ENCODE results near the gene MAPK13.

The MAPK13 gene

DNA sequence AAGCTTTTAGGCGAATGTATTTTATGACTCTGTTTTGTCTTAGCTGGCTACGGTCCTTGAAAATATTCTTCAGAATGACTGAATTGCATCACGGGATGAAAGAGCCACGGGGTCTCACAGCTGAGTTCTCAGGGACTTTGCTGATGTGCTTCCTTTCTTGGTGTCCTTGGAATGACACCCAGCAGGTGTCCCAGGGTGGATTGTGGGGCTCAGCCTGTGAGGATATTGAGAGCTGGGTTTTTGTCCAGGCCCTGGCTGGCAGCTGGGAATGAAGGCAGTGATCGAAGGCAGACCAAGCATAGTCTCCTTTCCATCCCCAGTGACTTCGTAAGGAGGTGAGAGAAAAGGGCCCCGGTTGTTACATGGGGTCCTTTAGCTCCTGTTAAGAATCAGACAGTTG is 18.8 kb upstream of the MAPK13 start:
- H3K4me3 ChIP-seq (ENCODE audit: low read depth, low read length): no peak overlapping the region
- no peak for DNase-seq
- peaks cover 33% of the 10 kb centered on the region for H3K36me3 ChIP-seq (replicated peaks)
- H3K27me3 ChIP-seq (replicated peaks): no peaks in the 10 kb centered on the region
- TF ChIP-seq, protein P1, sequence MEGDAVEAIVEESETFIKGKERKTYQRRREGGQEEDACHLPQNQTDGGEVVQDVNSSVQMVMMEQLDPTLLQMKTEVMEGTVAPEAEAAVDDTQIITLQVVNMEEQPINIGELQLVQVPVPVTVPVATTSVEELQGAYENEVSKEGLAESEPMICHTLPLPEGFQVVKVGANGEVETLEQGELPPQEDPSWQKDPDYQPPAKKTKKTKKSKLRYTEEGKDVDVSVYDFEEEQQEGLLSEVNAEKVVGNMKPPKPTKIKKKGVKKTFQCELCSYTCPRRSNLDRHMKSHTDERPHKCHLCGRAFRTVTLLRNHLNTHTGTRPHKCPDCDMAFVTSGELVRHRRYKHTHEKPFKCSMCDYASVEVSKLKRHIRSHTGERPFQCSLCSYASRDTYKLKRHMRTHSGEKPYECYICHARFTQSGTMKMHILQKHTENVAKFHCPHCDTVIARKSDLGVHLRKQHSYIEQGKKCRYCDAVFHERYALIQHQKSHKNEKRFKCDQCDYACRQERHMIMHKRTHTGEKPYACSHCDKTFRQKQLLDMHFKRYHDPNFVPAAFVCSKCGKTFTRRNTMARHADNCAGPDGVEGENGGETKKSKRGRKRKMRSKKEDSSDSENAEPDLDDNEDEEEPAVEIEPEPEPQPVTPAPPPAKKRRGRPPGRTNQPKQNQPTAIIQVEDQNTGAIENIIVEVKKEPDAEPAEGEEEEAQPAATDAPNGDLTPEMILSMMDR (IDR thresholded peaks at IDR 0.05; ENCODE audit: low read depth, low read length, missing control alignments): no peak
- in situ Hi-C loops (cut with HindIII; ENCODE audit: low pct_ligation_motif_present, low sequenced_read_pairs): no loop called here
- no peak overlapping the region for H3K27ac ChIP-seq

- no peak overlapping the region for H3K27ac ChIP-seq
- TF ChIP-seq, protein P1 (IDR thresholded peaks at IDR 0.05; ENCODE audit: low read depth, low read length, missing control alignments): no peak
- peaks cover 24% of the 10 kb centered on the region for H3K36me3 ChIP-seq (replicated peaks)
- in situ Hi-C loops (cut with HindIII; ENCODE audit: low pct_ligation_motif_present, low sequenced_read_pairs): no loop called here
- DNase-seq: no peak
- H3K27me3 ChIP-seq (replicated peaks): no peaks in the 10 kb centered on the region
- H3K4me3 ChIP-seq (ENCODE audit: low read depth, low read length): no peak overlapping the region
These were observed 17.3 kb upstream of the MAPK13 start for GRCh38 chr6:36113049-36113448.

DNA sequence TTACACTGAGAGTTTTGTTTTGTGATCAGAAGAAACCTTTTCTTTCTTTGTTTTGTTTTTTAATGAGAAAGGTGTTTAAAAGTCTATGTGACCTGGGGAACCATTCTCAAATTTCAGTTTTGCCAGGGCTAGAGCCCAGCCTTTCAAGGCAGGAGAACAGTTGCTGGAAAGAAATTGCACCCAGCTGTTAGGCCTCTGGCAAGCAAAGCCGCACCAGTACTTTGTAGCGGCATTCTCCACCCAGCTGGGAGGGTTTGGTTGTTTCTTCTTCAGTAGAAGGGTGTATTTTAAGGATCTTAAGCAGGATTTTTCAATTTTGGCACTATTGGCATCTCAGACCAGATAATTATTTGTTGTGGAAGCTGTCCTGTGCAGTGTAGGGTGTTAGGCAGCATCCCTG is 16.6 kb upstream of the MAPK13 start:
- in situ Hi-C loops (cut with HindIII; ENCODE audit: low pct_ligation_motif_present, low sequenced_read_pairs): no loop called here
- H3K27ac ChIP-seq: no peak overlapping the region
- DNase-seq: no peak
- peaks cover 17% of the 10 kb centered on the region for H3K36me3 ChIP-seq (replicated peaks)
- no peaks in the 10 kb centered on the region for H3K27me3 ChIP-seq (replicated peaks)
- no peak overlapping the region for H3K4me3 ChIP-seq (ENCODE audit: low read depth, low read length)
- TF ChIP-seq, protein P1 (IDR thresholded peaks at IDR 0.05; ENCODE audit: low read depth, low read length, missing control alignments): no peak

- H3K27me3 ChIP-seq (replicated peaks): no peaks in the 10 kb centered on the region
- H3K27ac ChIP-seq: no peak overlapping the region
- no peak for DNase-seq
- TF ChIP-seq, protein P1 (IDR thresholded peaks at IDR 0.05; ENCODE audit: low read depth, low read length, missing control alignments): no peak
- in situ Hi-C loops (cut with HindIII; ENCODE audit: low pct_ligation_motif_present, low sequenced_read_pairs): no loop called here
- no peak overlapping the region for H3K4me3 ChIP-seq (ENCODE audit: low read depth, low read length)
- peaks cover 10% of the 10 kb centered on the region for H3K36me3 ChIP-seq (replicated peaks)
These were observed 15.4 kb upstream of the MAPK13 start for GRCh38 chr6:36114798-36115408.

- H3K4me3 ChIP-seq (ENCODE audit: low read depth, low read length): no peak overlapping the region
- peaks cover 5% of the 10 kb centered on the region for H3K36me3 ChIP-seq (replicated peaks)
- DNase-seq: no peak
- no peaks in the 10 kb centered on the region for H3K27me3 ChIP-seq (replicated peaks)
- in situ Hi-C loops (cut with HindIII; ENCODE audit: low pct_ligation_motif_present, low sequenced_read_pairs): no loop called here
- H3K27ac ChIP-seq: no peak overlapping the region
- TF ChIP-seq, protein P1 (IDR thresholded peaks at IDR 0.05; ENCODE audit: low read depth, low read length, missing control alignments): no peak
These were observed 14.9 kb upstream of the MAPK13 start for GRCh38 chr6:36115412-36115811.

All from brain microvascular endothelial cell (primary cell).